SK-N-SH treated with all-trans-retinoic acid at 6 μM for 48 hours (cell line): ENCODE measurements around the gene SMOC1.

Experiments
- ATAC-seq: fragments of 200-7000 bp; cut with Tn5 transposase; 3 replicates; pipeline ENCODE4 v1.9.1; 2020; ENCODE audit warnings: mild to moderate bottlenecking, moderate library complexity
- ARNTL ChIP-seq: fragments of 450-650 bp; formaldehyde crosslinking; IDR thresholded peaks from 2 replicates; pipeline ENCODE4 v1.5.0; 2020; ENCODE audit warnings: low read depth, mild to moderate bottlenecking, moderate library complexity, borderline replicate concordance
- CSDC2 ChIP-seq: fragments of 250-450 bp; sonication (Bioruptor Pico); IDR thresholded peaks from 2 replicates; pipeline ENCODE4 v1.5.0; 2020; ENCODE audit warnings: mild to moderate bottlenecking, moderate library complexity
- GLIS3 ChIP-seq: fragments of 250-450 bp; sonication (Bioruptor Pico); IDR thresholded peaks from 2 replicates; pipeline ENCODE4 v1.5.0; 2020; ENCODE audit warnings: mild to moderate bottlenecking, moderate library complexity
- ISL1 ChIP-seq: fragments of 250-450 bp; sonication (Bioruptor Pico); IDR thresholded peaks from 2 replicates; pipeline ENCODE4 v2.1.2; 2022; ENCODE audit warnings: mild to moderate bottlenecking, moderate library complexity
- OSR1 ChIP-seq: fragments of 250-450 bp; sonication (Bioruptor Pico); IDR thresholded peaks from 2 replicates; pipeline ENCODE4 v1.8.0; 2022; ENCODE audit warnings: moderate library complexity, mild to moderate bottlenecking, inconsistent platforms
- PPARA ChIP-seq: fragments of 250-450 bp; sonication (Bioruptor Pico); IDR thresholded peaks from 2 replicates; pipeline ENCODE4 v1.5.0; 2020; ENCODE audit warnings: mild to moderate bottlenecking, borderline replicate concordance
- SNAI2 ChIP-seq: fragments of 250-450 bp; sonication (Bioruptor Pico); IDR thresholded peaks from 2 replicates; pipeline ENCODE4 v1.5.0; 2020; ENCODE audit warnings: mild to moderate bottlenecking, moderate library complexity
- TCF4 ChIP-seq: fragments of 250-450 bp; sonication (Bioruptor Pico); IDR thresholded peaks from 2 replicates; pipeline ENCODE4 v1.8.0; 2021; ENCODE audit warnings: mild to moderate bottlenecking, moderate library complexity, borderline replicate concordance
- ZC3H10 ChIP-seq: fragments of 250-450 bp; sonication (Bioruptor Pico); IDR thresholded peaks from 2 replicates; pipeline ENCODE4 v1.5.1; 2021; ENCODE audit warnings: mild to moderate bottlenecking, moderate library complexity
- ZFP3 ChIP-seq: fragments of 250-450 bp; sonication (Bioruptor Pico); IDR thresholded peaks from 2 replicates; pipeline ENCODE4 v1.5.0; 2020; ENCODE audit warnings: mild to moderate bottlenecking, moderate library complexity
- ZNF565 ChIP-seq: fragments of 450-650 bp; formaldehyde crosslinking; conservative IDR thresholded peaks from 2 replicates; pipeline ENCODE4 v1.5.0; 2020; ENCODE audit warnings: low read depth, mild to moderate bottlenecking, moderate library complexity
- ZNF70 ChIP-seq: fragments of 450-650 bp; formaldehyde crosslinking; IDR thresholded peaks from 2 replicates; pipeline ENCODE4 v1.5.0; 2020; ENCODE audit warnings: mild to moderate bottlenecking, moderate library complexity
- ZNF8 ChIP-seq: fragments of 450-650 bp; formaldehyde crosslinking; IDR thresholded peaks from 2 replicates; pipeline ENCODE4 v1.5.0; 2020; ENCODE audit warnings: mild to moderate bottlenecking, moderate library complexity
- TF ChIP-seq, protein P1 (sequence below): fragments of 250-450 bp; sonication (Bioruptor Pico); IDR thresholded peaks from 2 replicates; pipeline ENCODE4 v1.8.0; 2021; ENCODE audit warnings: low read depth, mild to moderate bottlenecking, moderate library complexity, borderline replicate concordance
- TF ChIP-seq, protein P2 (sequence below): fragments of 250-450 bp; sonication (Bioruptor Pico); IDR thresholded peaks from 2 replicates; pipeline ENCODE4 v1.8.0; 2020; ENCODE audit warnings: mild to moderate bottlenecking, moderate library complexity, borderline replicate concordance
- TF ChIP-seq, protein P3 (sequence below): fragments of 250-450 bp; sonication (Bioruptor Pico); IDR thresholded peaks from 2 replicates; pipeline ENCODE4 v1.5.1; 2021; ENCODE audit warnings: mild to moderate bottlenecking, moderate library complexity
- TF ChIP-seq, protein P4 (sequence below): fragments of 250-450 bp; sonication (Bioruptor Pico); IDR thresholded peaks from 2 replicates; pipeline ENCODE4 v1.5.0; 2020; ENCODE audit warnings: mild to moderate bottlenecking, moderate library complexity
- TF ChIP-seq, protein P5 (sequence below): fragments of 250-450 bp; sonication (Bioruptor Pico); IDR thresholded peaks from 2 replicates; pipeline ENCODE4 v1.5.1; 2020; ENCODE audit warnings: low read depth, mild to moderate bottlenecking, moderate library complexity

SMOC1 gene

DNA sequence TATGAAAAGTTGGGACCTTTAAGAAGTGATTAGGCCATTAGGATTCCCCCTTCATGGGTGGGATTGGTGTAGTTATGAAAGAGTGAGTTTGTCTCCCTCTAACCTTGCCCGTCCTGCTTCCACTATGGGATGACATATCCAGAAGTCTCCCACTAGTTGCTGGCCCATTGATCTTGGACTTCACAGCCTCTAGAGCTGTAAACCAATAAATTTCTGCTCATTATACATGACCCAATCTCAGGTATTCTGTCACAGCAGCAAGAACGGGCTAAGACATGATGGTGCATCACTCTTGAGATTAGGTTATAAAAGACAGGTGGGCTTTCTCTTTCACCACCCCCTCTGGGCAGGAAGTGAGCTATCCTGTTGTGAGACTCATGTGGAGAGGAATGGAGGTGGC lies 8.6 kb upstream of the SMOC1 start:
- ATAC-seq, result no peak

DNA sequence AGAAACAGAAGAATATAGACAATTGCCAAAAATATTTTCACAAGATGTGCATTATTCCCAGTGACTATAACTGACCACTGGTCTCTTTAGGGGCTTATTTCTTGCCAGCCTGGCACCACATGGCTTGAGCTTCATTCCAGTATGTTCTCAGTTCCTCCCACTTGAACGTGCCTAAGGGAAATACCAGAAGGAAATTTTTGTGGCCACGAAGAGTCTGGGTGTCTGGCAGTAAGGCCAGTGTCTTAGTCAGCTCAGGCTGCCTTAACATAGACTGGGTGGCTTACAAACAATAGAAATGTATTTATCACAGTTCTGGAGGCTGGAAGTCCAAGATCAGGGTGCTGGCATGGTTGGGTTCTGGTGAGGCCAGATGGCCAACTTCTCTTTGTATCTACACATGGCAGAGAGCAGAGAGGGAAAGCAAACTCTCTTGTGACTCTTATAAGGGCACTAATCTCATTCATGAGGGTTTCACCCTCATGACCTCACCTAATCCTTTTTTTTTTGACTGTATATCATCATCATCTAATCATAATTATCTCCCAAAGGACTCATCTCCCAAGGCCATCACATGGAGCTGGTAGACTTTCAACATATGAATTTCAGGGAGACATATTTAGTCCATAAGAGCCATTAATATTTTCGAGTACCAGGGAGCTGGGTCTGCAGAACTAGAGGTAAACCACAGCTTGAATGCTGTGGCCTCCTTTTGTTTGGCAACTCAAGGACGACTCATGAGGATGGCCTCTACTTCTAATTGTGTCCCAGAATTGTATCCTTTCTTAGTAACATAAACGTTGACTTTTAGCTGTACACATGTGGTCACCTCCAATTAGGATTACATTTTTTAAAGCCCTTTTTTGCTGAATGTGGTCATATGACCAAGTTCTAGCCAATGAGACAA lies 5.1 kb upstream of the SMOC1 start:
- ATAC-seq, result no peak
- TF ChIP-seq, protein P1, sequence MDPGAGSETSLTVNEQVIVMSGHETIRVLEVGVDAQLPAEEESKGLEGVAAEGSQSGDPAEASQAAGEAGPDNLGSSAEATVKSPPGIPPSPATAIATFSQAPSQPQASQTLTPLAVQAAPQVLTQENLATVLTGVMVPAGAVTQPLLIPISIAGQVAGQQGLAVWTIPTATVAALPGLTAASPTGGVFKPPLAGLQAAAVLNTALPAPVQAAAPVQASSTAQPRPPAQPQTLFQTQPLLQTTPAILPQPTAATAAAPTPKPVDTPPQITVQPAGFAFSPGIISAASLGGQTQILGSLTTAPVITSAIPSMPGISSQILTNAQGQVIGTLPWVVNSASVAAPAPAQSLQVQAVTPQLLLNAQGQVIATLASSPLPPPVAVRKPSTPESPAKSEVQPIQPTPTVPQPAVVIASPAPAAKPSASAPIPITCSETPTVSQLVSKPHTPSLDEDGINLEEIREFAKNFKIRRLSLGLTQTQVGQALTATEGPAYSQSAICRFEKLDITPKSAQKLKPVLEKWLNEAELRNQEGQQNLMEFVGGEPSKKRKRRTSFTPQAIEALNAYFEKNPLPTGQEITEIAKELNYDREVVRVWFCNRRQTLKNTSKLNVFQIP (CRISPR knock-in tag), result no peak
- no peak for TF ChIP-seq ZNF70
- TF ChIP-seq ARNTL (CRISPR knock-in tag), result no peak
- TF ChIP-seq ZNF8, result no peak
- TF ChIP-seq SNAI2 (CRISPR knock-in tag), result no peak
- TF ChIP-seq, protein P2, sequence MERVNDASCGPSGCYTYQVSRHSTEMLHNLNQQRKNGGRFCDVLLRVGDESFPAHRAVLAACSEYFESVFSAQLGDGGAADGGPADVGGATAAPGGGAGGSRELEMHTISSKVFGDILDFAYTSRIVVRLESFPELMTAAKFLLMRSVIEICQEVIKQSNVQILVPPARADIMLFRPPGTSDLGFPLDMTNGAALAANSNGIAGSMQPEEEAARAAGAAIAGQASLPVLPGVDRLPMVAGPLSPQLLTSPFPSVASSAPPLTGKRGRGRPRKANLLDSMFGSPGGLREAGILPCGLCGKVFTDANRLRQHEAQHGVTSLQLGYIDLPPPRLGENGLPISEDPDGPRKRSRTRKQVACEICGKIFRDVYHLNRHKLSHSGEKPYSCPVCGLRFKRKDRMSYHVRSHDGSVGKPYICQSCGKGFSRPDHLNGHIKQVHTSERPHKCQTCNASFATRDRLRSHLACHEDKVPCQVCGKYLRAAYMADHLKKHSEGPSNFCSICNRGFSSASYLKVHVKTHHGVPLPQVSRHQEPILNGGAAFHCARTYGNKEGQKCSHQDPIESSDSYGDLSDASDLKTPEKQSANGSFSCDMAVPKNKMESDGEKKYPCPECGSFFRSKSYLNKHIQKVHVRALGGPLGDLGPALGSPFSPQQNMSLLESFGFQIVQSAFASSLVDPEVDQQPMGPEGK, result no peak
- no peak for TF ChIP-seq ISL1
- TF ChIP-seq ZNF565 (CRISPR knock-in tag), result no peak
- TF ChIP-seq, protein P3, sequence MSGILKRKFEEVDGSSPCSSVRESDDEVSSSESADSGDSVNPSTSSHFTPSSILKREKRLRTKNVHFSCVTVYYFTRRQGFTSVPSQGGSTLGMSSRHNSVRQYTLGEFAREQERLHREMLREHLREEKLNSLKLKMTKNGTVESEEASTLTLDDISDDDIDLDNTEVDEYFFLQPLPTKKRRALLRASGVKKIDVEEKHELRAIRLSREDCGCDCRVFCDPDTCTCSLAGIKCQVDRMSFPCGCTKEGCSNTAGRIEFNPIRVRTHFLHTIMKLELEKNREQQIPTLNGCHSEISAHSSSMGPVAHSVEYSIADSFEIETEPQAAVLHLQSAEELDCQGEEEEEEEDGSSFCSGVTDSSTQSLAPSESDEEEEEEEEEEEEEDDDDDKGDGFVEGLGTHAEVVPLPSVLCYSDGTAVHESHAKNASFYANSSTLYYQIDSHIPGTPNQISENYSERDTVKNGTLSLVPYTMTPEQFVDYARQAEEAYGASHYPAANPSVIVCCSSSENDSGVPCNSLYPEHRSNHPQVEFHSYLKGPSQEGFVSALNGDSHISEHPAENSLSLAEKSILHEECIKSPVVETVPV (CRISPR knock-in tag), result no peak
- no peak for TF ChIP-seq TCF4 (CRISPR knock-in tag)
- TF ChIP-seq CSDC2, result no peak
- TF ChIP-seq, protein P4, sequence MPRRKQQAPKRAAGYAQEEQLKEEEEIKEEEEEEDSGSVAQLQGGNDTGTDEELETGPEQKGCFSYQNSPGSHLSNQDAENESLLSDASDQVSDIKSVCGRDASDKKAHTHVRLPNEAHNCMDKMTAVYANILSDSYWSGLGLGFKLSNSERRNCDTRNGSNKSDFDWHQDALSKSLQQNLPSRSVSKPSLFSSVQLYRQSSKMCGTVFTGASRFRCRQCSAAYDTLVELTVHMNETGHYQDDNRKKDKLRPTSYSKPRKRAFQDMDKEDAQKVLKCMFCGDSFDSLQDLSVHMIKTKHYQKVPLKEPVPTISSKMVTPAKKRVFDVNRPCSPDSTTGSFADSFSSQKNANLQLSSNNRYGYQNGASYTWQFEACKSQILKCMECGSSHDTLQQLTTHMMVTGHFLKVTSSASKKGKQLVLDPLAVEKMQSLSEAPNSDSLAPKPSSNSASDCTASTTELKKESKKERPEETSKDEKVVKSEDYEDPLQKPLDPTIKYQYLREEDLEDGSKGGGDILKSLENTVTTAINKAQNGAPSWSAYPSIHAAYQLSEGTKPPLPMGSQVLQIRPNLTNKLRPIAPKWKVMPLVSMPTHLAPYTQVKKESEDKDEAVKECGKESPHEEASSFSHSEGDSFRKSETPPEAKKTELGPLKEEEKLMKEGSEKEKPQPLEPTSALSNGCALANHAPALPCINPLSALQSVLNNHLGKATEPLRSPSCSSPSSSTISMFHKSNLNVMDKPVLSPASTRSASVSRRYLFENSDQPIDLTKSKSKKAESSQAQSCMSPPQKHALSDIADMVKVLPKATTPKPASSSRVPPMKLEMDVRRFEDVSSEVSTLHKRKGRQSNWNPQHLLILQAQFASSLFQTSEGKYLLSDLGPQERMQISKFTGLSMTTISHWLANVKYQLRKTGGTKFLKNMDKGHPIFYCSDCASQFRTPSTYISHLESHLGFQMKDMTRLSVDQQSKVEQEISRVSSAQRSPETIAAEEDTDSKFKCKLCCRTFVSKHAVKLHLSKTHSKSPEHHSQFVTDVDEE (CRISPR knock-in tag), result no peak
- no peak for TF ChIP-seq ZFP3 (CRISPR knock-in tag)

More for the DNA sequence above, 8.6 kb upstream of the SMOC1 start:
- no peak for TF ChIP-seq ISL1
- TF ChIP-seq, protein P4 (CRISPR knock-in tag), result no peak
- no peak for TF ChIP-seq SNAI2 (CRISPR knock-in tag)
- no peak for TF ChIP-seq ZNF565 (CRISPR knock-in tag)
- TF ChIP-seq, protein P5, sequence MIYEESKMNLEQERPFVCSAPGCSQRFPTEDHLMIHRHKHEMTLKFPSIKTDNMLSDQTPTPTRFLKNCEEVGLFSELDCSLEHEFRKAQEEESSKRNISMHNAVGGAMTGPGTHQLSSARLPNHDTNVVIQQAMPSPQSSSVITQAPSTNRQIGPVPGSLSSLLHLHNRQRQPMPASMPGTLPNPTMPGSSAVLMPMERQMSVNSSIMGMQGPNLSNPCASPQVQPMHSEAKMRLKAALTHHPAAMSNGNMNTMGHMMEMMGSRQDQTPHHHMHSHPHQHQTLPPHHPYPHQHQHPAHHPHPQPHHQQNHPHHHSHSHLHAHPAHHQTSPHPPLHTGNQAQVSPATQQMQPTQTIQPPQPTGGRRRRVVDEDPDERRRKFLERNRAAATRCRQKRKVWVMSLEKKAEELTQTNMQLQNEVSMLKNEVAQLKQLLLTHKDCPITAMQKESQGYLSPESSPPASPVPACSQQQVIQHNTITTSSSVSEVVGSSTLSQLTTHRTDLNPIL (CRISPR knock-in tag), result no peak
- no peak for TF ChIP-seq PPARA
- no peak for TF ChIP-seq OSR1 (CRISPR knock-in tag)
- TF ChIP-seq GLIS3 (CRISPR knock-in tag), result no peak
- no peak for TF ChIP-seq CSDC2
- TF ChIP-seq ZC3H10 (CRISPR knock-in tag), result no peak
- TF ChIP-seq, protein P2, result no peak
